ENCODE data around the gene NKAIN2. TPM values are rescaled to one million over a fixed set of nuclear protein-coding genes. Genes with fewer than 3 reads are reported as not detected.

NKAIN2 gene
- polyA plus RNA-seq, 1 donor (not counting 4 experiments of a cell fraction or from before 2014, with no cell fraction given): 0.13 TPM

DNA sequence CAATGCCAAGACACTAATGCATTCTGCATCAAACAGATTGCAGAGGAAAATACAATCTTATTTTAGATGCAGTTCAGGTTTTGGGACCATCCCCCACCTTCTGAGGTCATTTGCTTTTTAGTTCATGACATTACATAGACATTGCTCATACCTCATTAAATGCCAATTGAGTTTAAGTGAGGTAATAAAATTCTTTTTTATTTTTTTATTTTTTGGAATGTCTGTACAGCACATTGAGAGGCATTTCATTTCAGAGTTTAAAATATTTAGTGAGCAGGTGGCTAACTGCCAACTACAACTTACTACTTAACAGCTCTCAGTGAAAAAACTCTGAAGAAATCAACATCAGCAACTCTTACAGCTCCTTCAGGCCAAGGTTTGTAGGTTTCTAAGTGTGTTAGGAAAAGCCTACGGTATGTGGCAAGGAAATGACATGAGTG, 676.3 kb downstream of the NKAIN2 start:
- Histone ChIP-seq H3K4me3 (ENCODE audit: control insufficient read depth in 2 of 3, extremely low read depth in 1 of 3, insufficient read depth in 2 of 3, low read depth in 1 of 3, low read length in 3 of 3) (no peak overlapping the region), H3K79me2 (ENCODE audit: control insufficient read depth, insufficient read depth, low read length) (no peaks in the 10 kb centered on the region), H3K27me3 (ENCODE audit: control insufficient read depth, extremely low read depth, insufficient read depth, low read length) (no peaks in the 10 kb centered on the region), H3K4me1 (ENCODE audit: control insufficient read depth, extremely low read depth, insufficient read depth, low read length) (no peaks in the 10 kb centered on the region), H2AFZ (ENCODE audit: control insufficient read depth, low read length) (no peak overlapping the region), H3K27ac (ENCODE audit: control insufficient read depth, insufficient read depth, low read length) (no peak overlapping the region), H3K9me3 (ENCODE audit: control insufficient read depth, low read depth, low read length) (no peaks in the 10 kb centered on the region), H4K20me1 (ENCODE audit: control insufficient read depth, extremely low read depth, insufficient read depth, low read length) (no peaks in the 10 kb centered on the region), H3K36me3 (ENCODE audit: control insufficient read depth in 2 of 2, extremely low read depth in 1 of 2, insufficient read depth in 2 of 2, low read length in 2 of 2) (no peaks in the 10 kb centered on the region), H3K4me2 (ENCODE audit: control insufficient read depth, extremely low read depth, insufficient read depth, low read depth, low read length) (no peak overlapping the region), H3K9me1 (ENCODE audit: control insufficient read depth, extremely low read depth, insufficient read depth, low read length) (no peaks in the 10 kb centered on the region), H3K9ac (ENCODE audit: control insufficient read depth, extremely low read depth, insufficient read depth, low read length) (no peak overlapping the region)
- FAIRE-seq (no peak), DNase-seq (ENCODE audit: low read depth, low spot score) (no peak)
- dilution Hi-C loops (cut with MboI; ENCODE audit: extremely low pct_ligation_motif_present, low sequenced_read_pairs): no loop called here
- TF ChIP-seq EZH2 (IDR thresholded peaks at IDR 0.05; ENCODE audit: low read length): no peak
- TF ChIP-seq, protein P1, sequence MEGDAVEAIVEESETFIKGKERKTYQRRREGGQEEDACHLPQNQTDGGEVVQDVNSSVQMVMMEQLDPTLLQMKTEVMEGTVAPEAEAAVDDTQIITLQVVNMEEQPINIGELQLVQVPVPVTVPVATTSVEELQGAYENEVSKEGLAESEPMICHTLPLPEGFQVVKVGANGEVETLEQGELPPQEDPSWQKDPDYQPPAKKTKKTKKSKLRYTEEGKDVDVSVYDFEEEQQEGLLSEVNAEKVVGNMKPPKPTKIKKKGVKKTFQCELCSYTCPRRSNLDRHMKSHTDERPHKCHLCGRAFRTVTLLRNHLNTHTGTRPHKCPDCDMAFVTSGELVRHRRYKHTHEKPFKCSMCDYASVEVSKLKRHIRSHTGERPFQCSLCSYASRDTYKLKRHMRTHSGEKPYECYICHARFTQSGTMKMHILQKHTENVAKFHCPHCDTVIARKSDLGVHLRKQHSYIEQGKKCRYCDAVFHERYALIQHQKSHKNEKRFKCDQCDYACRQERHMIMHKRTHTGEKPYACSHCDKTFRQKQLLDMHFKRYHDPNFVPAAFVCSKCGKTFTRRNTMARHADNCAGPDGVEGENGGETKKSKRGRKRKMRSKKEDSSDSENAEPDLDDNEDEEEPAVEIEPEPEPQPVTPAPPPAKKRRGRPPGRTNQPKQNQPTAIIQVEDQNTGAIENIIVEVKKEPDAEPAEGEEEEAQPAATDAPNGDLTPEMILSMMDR (optimal IDR thresholded peaks at IDR 0.05 in 1 of 3, IDR thresholded peaks at IDR 0.05 in 1 of 3, conservative IDR thresholded peaks at IDR 0.05 in 1 of 3; ENCODE audit: extremely low read depth in 1 of 3, insufficient read depth in 2 of 3, low read length in 3 of 3): no peak

DNA sequence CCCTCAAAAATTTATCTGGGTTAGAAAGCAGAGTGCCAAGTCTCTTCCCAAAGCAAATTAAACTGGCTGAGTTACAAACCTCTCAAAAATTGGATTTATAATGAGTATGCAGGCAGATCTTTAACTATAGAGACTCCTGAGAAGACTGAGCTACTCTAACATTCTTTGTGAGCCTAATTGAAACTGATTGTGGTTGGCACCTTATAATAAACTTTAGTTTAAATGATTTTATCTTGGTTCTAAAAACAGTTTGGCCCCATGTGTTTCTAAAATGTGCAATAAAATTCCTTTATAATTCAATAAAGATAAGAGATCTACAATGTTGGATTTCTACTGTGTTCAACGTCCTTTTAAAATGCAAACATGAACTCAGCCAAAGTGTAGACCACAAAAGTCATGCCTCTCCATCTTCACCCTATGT, 678.4 kb downstream of the NKAIN2 start:
- no peak overlapping the region for H3K4me3 ChIP-seq (ENCODE audit: control insufficient read depth in 2 of 3, extremely low read depth in 1 of 3, insufficient read depth in 2 of 3, low read depth in 1 of 3, low read length in 3 of 3)
- H3K9ac ChIP-seq (ENCODE audit: control insufficient read depth, extremely low read depth, insufficient read depth, low read length): no peak overlapping the region
- no peaks in the 10 kb centered on the region for H3K79me2 ChIP-seq (ENCODE audit: control insufficient read depth, insufficient read depth, low read length)
- H3K27me3 ChIP-seq (ENCODE audit: control insufficient read depth, extremely low read depth, insufficient read depth, low read length): peaks cover 3% of the 10 kb centered on the region
- no peak overlapping the region for H3K4me2 ChIP-seq (ENCODE audit: control insufficient read depth, extremely low read depth, insufficient read depth, low read depth, low read length)
- H4K20me1 ChIP-seq (ENCODE audit: control insufficient read depth, extremely low read depth, insufficient read depth, low read length): no peaks in the 10 kb centered on the region
- H3K27ac ChIP-seq (ENCODE audit: control insufficient read depth, insufficient read depth, low read length): no peak overlapping the region
- H2AFZ ChIP-seq (ENCODE audit: control insufficient read depth, low read length): no peak overlapping the region
- dilution Hi-C loops (cut with MboI; ENCODE audit: extremely low pct_ligation_motif_present, low sequenced_read_pairs): no loop called here
- no peaks in the 10 kb centered on the region for H3K9me1 ChIP-seq (ENCODE audit: control insufficient read depth, extremely low read depth, insufficient read depth, low read length)
- no peaks in the 10 kb centered on the region for H3K9me3 ChIP-seq (ENCODE audit: control insufficient read depth, low read depth, low read length)
- H3K36me3 ChIP-seq (ENCODE audit: control insufficient read depth in 2 of 2, extremely low read depth in 1 of 2, insufficient read depth in 2 of 2, low read length in 2 of 2): no peaks in the 10 kb centered on the region
- no peak for DNase-seq (ENCODE audit: low read depth, low spot score)
- H3K4me1 ChIP-seq (ENCODE audit: control insufficient read depth, extremely low read depth, insufficient read depth, low read length): no peaks in the 10 kb centered on the region
- FAIRE-seq: no peak
- no peak for TF ChIP-seq EZH2 (IDR thresholded peaks at IDR 0.05; ENCODE audit: low read length)
- TF ChIP-seq, protein P1 (optimal IDR thresholded peaks at IDR 0.05 in 1 of 3, IDR thresholded peaks at IDR 0.05 in 1 of 3, conservative IDR thresholded peaks at IDR 0.05 in 1 of 3; ENCODE audit: extremely low read depth in 1 of 3, insufficient read depth in 2 of 3, low read length in 3 of 3): no peak
